Thyroid gland (tissue), 4 donors: ENCODE measurements around the gene FGD3.

Experiments used
- CTCF ChIP-seq, 6 experiments: fragments of 200-600 bp in 3 of 6; fragments of 450-650 bp in 3 of 6; sonication (generic) in 3 of 6; IDR thresholded peaks; one replicate each; pipeline ENCODE4 v1.5.1; 2016 to 2019; ENCODE audit warnings: antibody characterized with exemption in 6 of 6, mild to moderate bottlenecking in 2 of 6, inconsistent platforms in 1 of 6, moderate library complexity in 1 of 6
- POLR2A ChIP-seq, 2 donors: fragments of 450-650 bp; IDR thresholded peaks; one replicate each; pipeline ENCODE4 v1.6.1; 2017; ENCODE audit warnings: antibody characterized with exemption in 2 of 2, mild to moderate bottlenecking in 2 of 2, moderate library complexity in 1 of 2

GRCh38 chr9:92934321-92934720 is 13.0 kb upstream of the FGD3 start:
- no peak for TF ChIP-seq CTCF (IDR thresholded peaks at IDR 0.05)
- no peak for TF ChIP-seq POLR2A (IDR thresholded peaks at IDR 0.05)
